ENCODE measurements around the gene LRP1B.

Gene LRP1B

GRCh38 chr2:141666191-141666590 lies 464.6 kb downstream of the LRP1B start:
- no peak for DNase-seq (ENCODE audit: extremely low spot score)
- no peak for TF ChIP-seq CTCF (IDR thresholded peaks at IDR 0.05; ENCODE audit: control extremely low read depth, extremely low read depth, low read depth, missing control alignments)
- CTCF ChIA-PET = interaction anchor here (1.6 kb wide), 1 partner anchor 12 kb away, joined by 4 read pairs; no protein-coding TSS in a partner anchor
- POLR2A ChIA-PET = no interaction called here

- ChIA-PET POLR2A (no interaction called here), CTCF (no interaction called here)
- no peak for DNase-seq (ENCODE audit: extremely low spot score)
- TF ChIP-seq CTCF (IDR thresholded peaks at IDR 0.05; ENCODE audit: control extremely low read depth, extremely low read depth, low read depth, missing control alignments) = no peak
Observed at GRCh38 chr2:141660232-141660631, 470.6 kb downstream of the LRP1B start.

- TF ChIP-seq CTCF (IDR thresholded peaks at IDR 0.05; ENCODE audit: control extremely low read depth, extremely low read depth, low read depth, missing control alignments) = no peak
- CTCF ChIA-PET = interaction anchor here (1.1 kb wide), 2 partner anchors 14 to 19 kb away, joined by 3 read pairs; no protein-coding TSS in a partner anchor
- DNase-seq (ENCODE audit: extremely low spot score) = no peak
- POLR2A ChIA-PET = no interaction called here
Observed at GRCh38 chr2:141654311-141654710, 476.5 kb downstream of the LRP1B start.

- no peak for TF ChIP-seq CTCF (IDR thresholded peaks at IDR 0.05; ENCODE audit: control extremely low read depth, extremely low read depth, low read depth, missing control alignments)
- no peak for DNase-seq (ENCODE audit: extremely low spot score)
- POLR2A ChIA-PET = no interaction called here
- CTCF ChIA-PET = interaction anchor here (0.9 to 1.7 kb wide), 5 partner anchors 11 to 98 kb away, joined by 3 to 5 read pairs (median 3); no protein-coding TSS in a partner anchor
Observed at GRCh38 chr2:141653184-141653583, 477.6 kb downstream of the LRP1B start.

- POLR2A ChIA-PET = no interaction called here
- no peak for DNase-seq (ENCODE audit: extremely low spot score)
Observed at GRCh38 chr2:141652308-141652707, 478.5 kb downstream of the LRP1B start.

GRCh38 chr2:141647353-141647752 lies 483.5 kb downstream of the LRP1B start:
- CTCF ChIA-PET = interaction anchor here (1.5 kb wide), 2 partner anchors 9 to 20 kb away, joined by 3 to 5 read pairs; no protein-coding TSS in a partner anchor
- POLR2A ChIA-PET = no interaction called here
- TF ChIP-seq CTCF (IDR thresholded peaks at IDR 0.05; ENCODE audit: control extremely low read depth, extremely low read depth, low read depth, missing control alignments) = no peak
- DNase-seq (ENCODE audit: extremely low spot score) = no peak

More at GRCh38 chr2:141652308-141652707, 478.5 kb downstream of the LRP1B start:
- CTCF ChIA-PET = interaction anchor here (0.9 to 1.7 kb wide), 2 partner anchors 9 to 10 kb away, joined by 3 to 5 read pairs; no protein-coding TSS in a partner anchor
- no peak for TF ChIP-seq CTCF (IDR thresholded peaks at IDR 0.05; ENCODE audit: control extremely low read depth, extremely low read depth, low read depth, missing control alignments)

All from GM10248 (cell line).